Activated T-cell treated with anti-CD3 and anti-CD28 coated beads for 24 hours (primary cell): ENCODE measurements around the gene ANKRD52.
"Not testable (repeated sequence)": the region's sequence is repeated elsewhere in the genome, so short reads cannot be mapped to it uniquely, and the experiment has no call there.

Experiments used
- DNase-seq: peaks from one replicate; pipeline ENCODE4 v3.0.0-alpha.2; 2020; ENCODE audit warnings: low read depth

ANKRD52 gene

GRCh38 chr12:56272468-56272867 lies 14.3 kb upstream of the ANKRD52 start:
- DNase-seq = not testable (repeated sequence)

DNA sequence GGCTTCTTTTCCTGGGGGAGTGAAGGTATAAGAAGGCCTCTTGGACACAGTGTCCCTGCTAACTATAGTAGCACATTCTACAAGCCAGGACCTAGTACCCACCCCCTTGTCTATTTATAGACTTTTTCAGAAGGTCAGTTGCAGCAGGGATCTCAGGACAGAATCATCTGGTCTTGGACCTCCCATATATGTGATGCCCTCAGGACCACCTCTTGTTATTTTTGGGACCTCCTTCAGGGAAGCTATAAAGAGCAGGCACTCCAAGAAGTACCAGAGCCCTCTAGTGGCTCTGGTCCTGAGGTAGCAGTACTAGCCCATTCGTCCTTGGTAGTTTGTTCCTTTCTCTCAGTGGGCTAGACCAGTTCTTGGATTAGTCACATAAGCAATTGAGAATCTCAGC lies 12.8 kb upstream of the ANKRD52 start:
- no peak for DNase-seq

- no peak for DNase-seq
Observed at GRCh38 chr12:56267443-56268071, 9.4 kb upstream of the ANKRD52 start.

DNA sequence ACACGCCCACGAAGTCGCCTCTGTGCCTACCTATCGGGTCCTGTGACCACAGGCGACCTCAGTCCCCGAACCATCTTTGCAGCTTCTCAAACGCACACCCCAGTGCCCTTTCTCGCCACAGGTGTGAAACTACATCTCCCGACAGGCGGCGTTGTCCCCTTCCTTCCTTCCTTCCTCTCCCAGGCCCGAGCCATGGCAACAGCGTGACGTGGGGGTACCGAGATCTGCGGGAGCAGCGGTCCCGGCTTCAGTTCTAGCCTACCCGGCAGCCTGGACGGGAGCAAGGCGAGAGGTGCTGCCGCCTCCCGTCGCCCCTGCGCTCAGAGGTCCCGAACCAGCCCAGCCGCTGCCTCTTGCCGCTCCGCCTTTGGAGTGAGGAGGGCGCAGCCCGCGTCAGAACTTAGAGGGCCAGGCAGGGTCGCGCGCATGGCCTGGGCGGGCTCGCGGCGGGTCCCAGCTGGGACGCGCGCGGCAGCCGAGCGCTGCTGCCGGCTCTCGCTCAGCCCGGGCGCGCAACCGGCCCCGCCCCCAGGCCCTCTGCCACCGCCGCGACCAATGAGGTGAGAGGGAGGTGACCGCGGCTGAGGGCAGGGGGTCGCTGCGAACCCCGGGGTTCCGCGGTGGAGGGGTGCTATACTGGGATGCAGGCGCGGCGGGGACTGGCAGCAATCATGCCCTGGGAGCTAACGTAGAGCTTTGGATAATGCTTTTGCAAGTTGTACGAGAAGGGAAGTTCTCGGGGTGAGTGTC lies 8.7 kb upstream of the ANKRD52 start, which contains the start of gene COQ10A:
TSS of gene COQ10A (plus strand) at position 250 of the 750 bp plus-strand sequence. CDS start at position 427, 177 bp downstream.
- DNase-seq = peak; percentile 82

DNA sequence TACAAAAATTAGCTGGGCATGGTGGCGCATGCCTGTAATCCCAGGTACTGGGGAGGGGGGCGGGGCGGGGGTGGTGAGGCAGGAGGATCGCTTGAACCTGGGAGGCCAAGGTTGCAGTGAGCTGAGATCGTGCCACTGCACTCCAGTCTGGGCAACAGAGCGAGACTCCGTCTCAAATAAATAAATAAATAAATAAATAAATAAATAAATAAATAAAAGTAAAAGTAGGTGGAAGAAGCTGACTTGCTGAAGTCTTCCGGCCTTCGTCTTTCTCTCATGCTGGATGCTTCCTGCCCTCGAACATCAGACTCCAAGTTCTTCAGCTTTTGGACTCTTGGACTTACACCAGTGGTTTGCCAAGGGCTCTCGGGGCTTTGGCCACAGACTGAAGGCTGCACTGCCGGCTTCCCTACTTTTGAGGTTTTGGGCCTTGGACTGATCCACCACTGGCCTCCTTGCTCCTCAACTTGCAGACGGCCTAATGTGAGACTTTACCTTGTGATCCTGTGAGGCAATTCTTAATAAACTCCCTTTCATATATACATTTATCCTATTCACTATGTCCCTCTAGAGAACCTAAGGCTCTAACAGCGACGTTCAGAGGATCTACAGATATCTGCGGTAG lies 8.0 kb upstream of the ANKRD52 start:
- DNase-seq = not testable (repeated sequence)

GRCh38 chr12:56262955-56263354 lies 4.8 kb upstream of the ANKRD52 start:
- not testable (repeated sequence) for DNase-seq

DNA sequence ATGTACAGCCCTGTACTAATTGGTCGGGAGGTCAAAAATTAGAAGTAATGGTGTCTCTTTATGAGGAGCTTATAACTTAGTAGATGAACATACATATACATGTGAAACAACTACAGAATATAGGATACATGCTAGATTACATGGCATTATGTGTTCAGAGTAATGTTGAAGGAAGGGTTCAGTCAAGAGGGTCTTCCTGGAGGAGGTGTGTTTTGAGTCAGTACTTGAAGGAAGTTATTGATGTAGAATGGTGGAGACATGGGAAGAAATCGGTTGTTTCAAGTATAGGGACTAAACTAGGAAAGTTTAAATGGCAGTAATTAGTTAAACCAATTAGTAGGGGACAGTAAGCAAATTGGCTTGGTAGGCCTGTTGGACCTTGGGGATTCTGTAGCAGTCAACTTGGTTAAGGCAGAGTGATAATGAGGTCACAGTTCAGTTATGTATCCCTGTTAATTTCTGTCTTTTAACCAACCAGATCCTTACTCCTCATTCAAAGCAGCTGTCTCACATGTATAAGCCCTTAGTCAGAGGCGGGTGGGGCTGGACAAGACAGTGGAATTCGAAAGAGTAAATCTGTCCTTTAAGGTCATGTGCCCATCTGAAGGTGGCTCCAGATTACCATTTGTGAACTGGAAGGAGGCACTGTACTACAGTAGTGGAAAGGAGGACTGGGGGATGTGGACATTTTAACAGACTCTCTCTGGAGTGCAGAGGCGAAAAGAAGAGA lies 3.5 kb upstream of the ANKRD52 start:
- no peak for DNase-seq

GRCh38 chr12:56260921-56261320 lies 2.7 kb upstream of the ANKRD52 start:
- DNase-seq = no peak

DNA sequence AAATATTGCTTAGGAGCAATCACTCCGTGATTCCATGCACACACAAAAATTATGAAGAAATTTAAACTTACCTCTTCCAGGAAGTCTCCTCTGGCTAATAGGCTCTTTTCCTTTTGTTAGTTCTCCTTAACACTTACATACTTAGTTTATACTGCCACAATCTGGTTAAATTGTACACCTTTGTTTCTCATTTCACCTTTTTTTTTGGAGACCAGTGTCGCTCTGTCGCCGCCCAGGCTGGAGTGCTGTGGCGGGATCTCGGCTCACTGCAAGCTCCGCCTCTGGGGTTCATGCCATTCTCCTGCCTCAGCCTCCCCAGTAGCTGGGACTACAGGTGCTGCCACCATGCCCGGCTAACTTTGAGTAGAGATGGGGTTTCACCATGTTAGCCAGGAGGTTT lies 2.2 kb upstream of the ANKRD52 start:
- no peak for DNase-seq

- DNase-seq = no peak
Observed at GRCh38 chr12:56258820-56259183, 618 bp upstream of the ANKRD52 start.

- no peak for DNase-seq
Observed at GRCh38 chr12:56257491-56258067, 605 bp downstream of the ANKRD52 start.

DNA sequence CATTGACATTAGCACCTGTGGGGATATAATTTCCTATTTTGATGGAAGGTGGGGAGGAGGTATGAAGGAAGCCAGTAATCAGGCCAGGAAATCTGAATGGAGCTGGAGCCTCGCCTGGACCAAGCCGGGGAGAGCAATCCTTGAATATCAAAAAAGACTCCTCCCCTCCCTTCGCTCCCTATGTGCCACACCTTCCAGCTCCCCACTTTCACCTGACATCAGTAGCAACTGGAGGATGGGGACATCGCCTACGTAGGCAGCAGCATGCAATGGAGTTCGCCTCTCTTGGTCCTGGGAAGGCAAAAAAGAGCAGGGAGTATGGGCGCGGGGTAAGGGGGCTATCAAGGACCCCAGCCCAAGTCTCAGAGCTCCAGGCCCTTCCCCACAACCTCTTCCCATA lies 1.1 kb downstream of the ANKRD52 start:
- DNase-seq = no peak

DNA sequence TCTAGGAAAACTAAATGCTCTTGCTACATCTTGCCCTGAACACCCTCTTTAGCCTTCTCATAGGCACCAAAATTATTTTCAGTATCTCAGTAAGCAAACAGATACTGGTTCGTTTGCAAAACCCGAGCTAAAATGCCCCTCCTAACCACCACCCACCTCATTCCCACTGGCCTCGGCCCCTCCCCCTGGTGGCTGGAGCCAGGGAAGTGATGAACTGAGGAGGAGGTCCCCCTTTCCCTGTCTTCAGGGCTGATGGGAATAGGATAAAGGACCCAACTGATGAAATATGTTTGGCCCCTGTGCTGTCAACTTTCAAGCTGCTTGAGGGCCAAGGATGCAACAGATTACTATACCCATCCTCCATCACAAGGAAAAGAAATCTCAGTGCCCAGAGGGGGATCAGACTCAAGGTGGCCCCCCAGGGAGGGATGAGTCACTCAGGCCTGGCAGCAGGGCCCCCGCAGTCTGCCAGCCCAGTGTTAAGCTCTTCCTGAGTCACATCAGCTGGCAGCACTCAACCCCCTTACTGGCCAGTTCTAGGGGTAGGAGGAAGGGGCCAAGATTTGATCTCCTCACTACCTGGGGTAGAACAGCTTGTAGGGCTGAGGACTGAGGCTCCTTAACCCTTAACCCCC lies 1.7 kb downstream of the ANKRD52 start:
- no peak for DNase-seq

- DNase-seq = no peak
Observed at GRCh38 chr12:56255671-56256070, 2.5 kb downstream of the ANKRD52 start.

GRCh38 chr12:56253091-56253490 lies 5.1 kb downstream of the ANKRD52 start:
- no peak for DNase-seq

GRCh38 chr12:56252649-56253048 lies 5.5 kb downstream of the ANKRD52 start:
- DNase-seq = no peak

- DNase-seq = no peak
Observed at GRCh38 chr12:56248711-56249110, 9.5 kb downstream of the ANKRD52 start.

DNA sequence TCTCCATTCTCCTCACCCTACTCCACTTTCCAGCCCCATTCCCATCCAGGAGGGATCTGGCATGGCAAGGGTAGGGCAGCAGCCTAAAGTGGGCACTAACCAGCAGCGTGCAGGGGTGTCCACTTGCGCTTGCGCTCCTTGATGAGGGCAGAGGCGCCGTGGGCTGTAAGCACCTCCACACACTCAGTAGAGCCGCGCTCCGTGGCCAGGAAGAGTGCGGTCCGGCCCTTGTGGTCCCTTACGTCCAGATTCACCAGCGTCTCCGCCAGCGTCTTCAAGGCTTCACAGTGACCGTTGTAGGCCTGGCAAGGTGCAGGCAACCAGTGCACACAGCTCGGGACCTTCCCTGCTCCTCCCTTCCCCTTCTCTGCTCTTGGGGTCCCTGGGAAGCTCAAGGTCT lies 10.3 kb downstream of the ANKRD52 start:
- no peak for DNase-seq

- DNase-seq = no peak
Observed at GRCh38 chr12:56244494-56244893, 13.7 kb downstream of the ANKRD52 start.

GRCh38 chr12:56243731-56244181 lies 14.4 kb downstream of the ANKRD52 start:
- no peak for DNase-seq

GRCh38 chr12:56242986-56243385 lies 15.2 kb downstream of the ANKRD52 start:
- DNase-seq = no peak
